A549 (cell line): ENCODE measurements around the gene COG7.

ENCODE experiments used
- CEBPB ChIP-seq, 2 experiments: fragments of >200 bp in 1 of 2; sonication (Bioruptor Twin) in 1 of 2; formaldehyde crosslinking in 1 of 2; IDR thresholded peaks; 2 replicates each; pipeline ENCODE4 v1.6.1; 2012 to 2016
- CHD2 ChIP-seq: fragments of 150-350 bp; IDR thresholded peaks from 2 replicates; pipeline ENCODE4 v1.6.1; 2014; ENCODE audit warnings: low read length; ENCODE audit not compliant: partially characterized antibody
- CHD4 ChIP-seq: fragments of 200-600 bp; sonication (generic); IDR thresholded peaks from 2 replicates; pipeline ENCODE4 v1.6.1; 2016; ENCODE audit warnings: antibody characterized with exemption, mild to moderate bottlenecking, borderline replicate concordance
- CTCF ChIP-seq: fragments of >200 bp; sonication (Bioruptor Twin); formaldehyde crosslinking; IDR thresholded peaks from 3 replicates; pipeline ENCODE4 v1.5.1; 2016
- EP300 ChIP-seq, 2 experiments: fragments of >200 bp; sonication (Bioruptor Twin); formaldehyde crosslinking; IDR thresholded peaks; 2 replicates in 1 of 2; 3 replicates in 1 of 2; pipeline ENCODE4 v1.6.1; 2016 to 2017
- MAX ChIP-seq: IDR thresholded peaks from 2 replicates; pipeline ENCODE4 v1.6.1; 2012
- MYC ChIP-seq: IDR thresholded peaks from 2 replicates; pipeline ENCODE4 v1.6.1; 2012; ENCODE audit warnings: mild to moderate bottlenecking, inconsistent platforms, low read length, improper control_type of control experiment, borderline replicate concordance
- POLR2A ChIP-seq: IDR thresholded peaks from 2 replicates; pipeline ENCODE4 v1.6.1; 2012; ENCODE audit warnings: mild to moderate bottlenecking, low read length
- RAD21 ChIP-seq, 2 experiments: fragments of >200 bp in 1 of 2; sonication (Bioruptor Twin) in 1 of 2; formaldehyde crosslinking in 1 of 2; IDR thresholded peaks in 1 of 2; conservative IDR thresholded peaks in 1 of 2; 2 replicates in 1 of 2; 3 replicates in 1 of 2; pipeline ENCODE4 v1.6.1; 2012 to 2018; ENCODE audit warnings: inconsistent platforms in 1 of 2

GRCh38 chr16:23485841-23486240 lies 32.9 kb upstream of the COG7 start:
- TF ChIP-seq POLR2A (no peak), MAX (no peak), CTCF (no peak), CEBPB (IDR thresholded peaks at IDR 0.05) (no peak), EP300 (IDR thresholded peaks at IDR 0.05) (no peak), CHD2 (no peak), RAD21 (conservative IDR thresholded peaks at IDR 0.05 in 1 of 2, IDR thresholded peaks at IDR 0.05 in 1 of 2) (no peak), CHD4 (no peak), MYC (no peak)
